ENCODE data around the gene PCSK6.
"Not testable (repeated sequence)": the region's sequence is repeated elsewhere in the genome, so short reads cannot be mapped to it uniquely, and the experiment has no call there.

PCSK6 gene

GRCh38 chr15:101357885-101358284 lies 131.6 kb downstream of the PCSK6 start:
- Histone ChIP-seq H3K27me3 (ENCODE audit: insufficient read depth, poor library complexity, severe bottlenecking) (no peaks in the 10 kb centered on the region), H3K4me3 (replicated peaks; ENCODE audit: insufficient read depth, low read length) (no peak overlapping the region), H3K27ac (replicated peaks) (no peak overlapping the region)
- no peak for DNase-seq (ENCODE audit: low read depth in 1 of 2, low spot score in 1 of 2)
- TF ChIP-seq GABPA (IDR thresholded peaks at IDR 0.05; ENCODE audit: low read depth) (no peak), SPI1 (IDR thresholded peaks at IDR 0.05; ENCODE audit: borderline replicate concordance, low read depth) (no peak), POLR2AphosphoS5 (IDR thresholded peaks at IDR 0.05; ENCODE audit: low read depth) (no peak)
- TF ChIP-seq, protein P1, sequence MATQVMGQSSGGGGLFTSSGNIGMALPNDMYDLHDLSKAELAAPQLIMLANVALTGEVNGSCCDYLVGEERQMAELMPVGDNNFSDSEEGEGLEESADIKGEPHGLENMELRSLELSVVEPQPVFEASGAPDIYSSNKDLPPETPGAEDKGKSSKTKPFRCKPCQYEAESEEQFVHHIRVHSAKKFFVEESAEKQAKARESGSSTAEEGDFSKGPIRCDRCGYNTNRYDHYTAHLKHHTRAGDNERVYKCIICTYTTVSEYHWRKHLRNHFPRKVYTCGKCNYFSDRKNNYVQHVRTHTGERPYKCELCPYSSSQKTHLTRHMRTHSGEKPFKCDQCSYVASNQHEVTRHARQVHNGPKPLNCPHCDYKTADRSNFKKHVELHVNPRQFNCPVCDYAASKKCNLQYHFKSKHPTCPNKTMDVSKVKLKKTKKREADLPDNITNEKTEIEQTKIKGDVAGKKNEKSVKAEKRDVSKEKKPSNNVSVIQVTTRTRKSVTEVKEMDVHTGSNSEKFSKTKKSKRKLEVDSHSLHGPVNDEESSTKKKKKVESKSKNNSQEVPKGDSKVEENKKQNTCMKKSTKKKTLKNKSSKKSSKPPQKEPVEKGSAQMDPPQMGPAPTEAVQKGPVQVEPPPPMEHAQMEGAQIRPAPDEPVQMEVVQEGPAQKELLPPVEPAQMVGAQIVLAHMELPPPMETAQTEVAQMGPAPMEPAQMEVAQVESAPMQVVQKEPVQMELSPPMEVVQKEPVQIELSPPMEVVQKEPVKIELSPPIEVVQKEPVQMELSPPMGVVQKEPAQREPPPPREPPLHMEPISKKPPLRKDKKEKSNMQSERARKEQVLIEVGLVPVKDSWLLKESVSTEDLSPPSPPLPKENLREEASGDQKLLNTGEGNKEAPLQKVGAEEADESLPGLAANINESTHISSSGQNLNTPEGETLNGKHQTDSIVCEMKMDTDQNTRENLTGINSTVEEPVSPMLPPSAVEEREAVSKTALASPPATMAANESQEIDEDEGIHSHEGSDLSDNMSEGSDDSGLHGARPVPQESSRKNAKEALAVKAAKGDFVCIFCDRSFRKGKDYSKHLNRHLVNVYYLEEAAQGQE (IDR thresholded peaks at IDR 0.05; ENCODE audit: insufficient replicate concordance, low read depth), result no peak
- TF ChIP-seq, protein P2, sequence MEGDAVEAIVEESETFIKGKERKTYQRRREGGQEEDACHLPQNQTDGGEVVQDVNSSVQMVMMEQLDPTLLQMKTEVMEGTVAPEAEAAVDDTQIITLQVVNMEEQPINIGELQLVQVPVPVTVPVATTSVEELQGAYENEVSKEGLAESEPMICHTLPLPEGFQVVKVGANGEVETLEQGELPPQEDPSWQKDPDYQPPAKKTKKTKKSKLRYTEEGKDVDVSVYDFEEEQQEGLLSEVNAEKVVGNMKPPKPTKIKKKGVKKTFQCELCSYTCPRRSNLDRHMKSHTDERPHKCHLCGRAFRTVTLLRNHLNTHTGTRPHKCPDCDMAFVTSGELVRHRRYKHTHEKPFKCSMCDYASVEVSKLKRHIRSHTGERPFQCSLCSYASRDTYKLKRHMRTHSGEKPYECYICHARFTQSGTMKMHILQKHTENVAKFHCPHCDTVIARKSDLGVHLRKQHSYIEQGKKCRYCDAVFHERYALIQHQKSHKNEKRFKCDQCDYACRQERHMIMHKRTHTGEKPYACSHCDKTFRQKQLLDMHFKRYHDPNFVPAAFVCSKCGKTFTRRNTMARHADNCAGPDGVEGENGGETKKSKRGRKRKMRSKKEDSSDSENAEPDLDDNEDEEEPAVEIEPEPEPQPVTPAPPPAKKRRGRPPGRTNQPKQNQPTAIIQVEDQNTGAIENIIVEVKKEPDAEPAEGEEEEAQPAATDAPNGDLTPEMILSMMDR (IDR thresholded peaks at IDR 0.05; ENCODE audit: insufficient read depth, low read length), result no peak

- Histone ChIP-seq H3K4me3 (replicated peaks; ENCODE audit: insufficient read depth, low read length) (no peak overlapping the region), H3K27me3 (ENCODE audit: insufficient read depth, poor library complexity, severe bottlenecking) (no peaks in the 10 kb centered on the region), H3K27ac (replicated peaks) (no peak overlapping the region)
- no peak for DNase-seq (ENCODE audit: low read depth in 1 of 2, low spot score in 1 of 2)
- TF ChIP-seq SPI1 (IDR thresholded peaks at IDR 0.05; ENCODE audit: borderline replicate concordance, low read depth) (no peak), POLR2AphosphoS5 (IDR thresholded peaks at IDR 0.05; ENCODE audit: low read depth) (no peak)
- TF ChIP-seq, protein P2 (IDR thresholded peaks at IDR 0.05; ENCODE audit: insufficient read depth, low read length), result no peak
Observed at GRCh38 chr15:101357333-101357732, 132.2 kb downstream of the PCSK6 start.

DNA sequence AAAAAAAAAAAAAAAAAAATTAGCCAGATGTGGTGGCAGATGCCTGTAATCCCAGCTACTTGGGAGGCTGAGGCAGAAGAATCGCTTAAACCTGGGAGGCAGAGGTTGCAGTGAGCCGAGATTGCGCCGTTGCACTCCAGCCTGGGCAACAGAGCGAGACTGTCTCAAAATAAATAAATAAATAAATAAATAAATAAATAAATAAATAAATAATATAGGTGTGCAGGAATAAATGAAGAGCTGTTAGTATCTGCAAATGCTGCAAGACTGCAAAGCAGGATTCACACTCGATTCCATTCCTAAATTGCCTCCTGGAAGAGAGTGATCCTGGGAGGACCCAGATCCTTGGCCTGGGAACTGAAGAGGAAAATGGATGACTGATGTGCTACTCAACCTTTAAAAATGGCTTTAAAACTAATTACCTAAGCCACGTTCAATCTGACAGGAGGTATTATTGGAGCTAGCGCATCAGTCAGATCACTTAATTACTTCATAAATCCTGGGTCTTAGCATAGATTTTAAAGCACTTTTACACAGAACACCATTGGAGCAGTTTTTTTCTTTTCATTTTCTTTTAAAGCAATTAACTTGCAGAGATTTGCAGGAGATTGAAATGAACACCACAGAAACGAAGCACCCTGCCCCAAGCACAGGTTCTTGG lies 132.9 kb downstream of the PCSK6 start:
- DNase-seq (ENCODE audit: low read depth in 1 of 2, low spot score in 1 of 2); H3K27me3 ChIP-seq (ENCODE audit: insufficient read depth, poor library complexity, severe bottlenecking); H3K27ac ChIP-seq (replicated peaks); H3K4me3 ChIP-seq (replicated peaks; ENCODE audit: insufficient read depth, low read length): not testable (repeated sequence)

GRCh38 chr15:101355678-101356464 lies 133.6 kb downstream of the PCSK6 start:
- no peak overlapping the region for H3K27ac ChIP-seq (replicated peaks)
- no peaks in the 10 kb centered on the region for H3K27me3 ChIP-seq (ENCODE audit: insufficient read depth, poor library complexity, severe bottlenecking)
- H3K4me3 ChIP-seq (replicated peaks; ENCODE audit: insufficient read depth, low read length), result no peak overlapping the region
- DNase-seq (ENCODE audit: low read depth in 1 of 2, low spot score in 1 of 2), result no peak
- TF ChIP-seq, protein P2 (IDR thresholded peaks at IDR 0.05; ENCODE audit: insufficient read depth, low read length), result no peak
- no peak for TF ChIP-seq POLR2AphosphoS5 (IDR thresholded peaks at IDR 0.05; ENCODE audit: low read depth)
- no peak for TF ChIP-seq GABPA (IDR thresholded peaks at IDR 0.05; ENCODE audit: low read depth)
- TF ChIP-seq, protein P1 (IDR thresholded peaks at IDR 0.05; ENCODE audit: insufficient replicate concordance, low read depth), result no peak
- no peak for TF ChIP-seq SPI1 (IDR thresholded peaks at IDR 0.05; ENCODE audit: borderline replicate concordance, low read depth)

Data from HL-60 (cell line).